ENCODE data around the gene TRIM26. TPM values are rescaled to one million over a fixed set of nuclear protein-coding genes. Genes with fewer than 3 reads are reported as not detected.

The TRIM26 gene
- total RNA-seq, 2 experiments from 2014 or later, result 77.0 to 86.9 TPM

- CTCF ChIA-PET, result interaction anchor here (0.7 to 2.0 kb wide), 5 partner anchors 10 to 561 kb away, joined by 3 to 7 read pairs (median 5); no protein-coding TSS in a partner anchor
- POLR2A ChIA-PET, result interaction anchor here (0.5 to 2.5 kb wide), 5 partner anchors 10 to 514 kb away, joined by 3 to 10 read pairs (median 4); partner anchors contain the start of gene TRIM39
These were observed 901 bp upstream of the TRIM26 start for GRCh38 chr6:30213957-30214656.

GRCh38 chr6:30213667-30213956 is 406 bp upstream of the TRIM26 start:
- POLR2A ChIA-PET, result interaction anchor here (0.5 to 2.5 kb wide), 5 partner anchors 11 to 514 kb away, joined by 3 to 10 read pairs (median 4); partner anchors contain the start of gene TRIM39
- CTCF ChIA-PET, result interaction anchor here (0.7 to 2.0 kb wide), 6 partner anchors 10 to 560 kb away, joined by 3 to 7 read pairs (median 4); no protein-coding TSS in a partner anchor

GRCh38 chr6:30211899-30212298 is 1.3 kb downstream of the TRIM26 start:
- CTCF ChIA-PET, result no interaction called here
- POLR2A ChIA-PET, result no interaction called here

DNA sequence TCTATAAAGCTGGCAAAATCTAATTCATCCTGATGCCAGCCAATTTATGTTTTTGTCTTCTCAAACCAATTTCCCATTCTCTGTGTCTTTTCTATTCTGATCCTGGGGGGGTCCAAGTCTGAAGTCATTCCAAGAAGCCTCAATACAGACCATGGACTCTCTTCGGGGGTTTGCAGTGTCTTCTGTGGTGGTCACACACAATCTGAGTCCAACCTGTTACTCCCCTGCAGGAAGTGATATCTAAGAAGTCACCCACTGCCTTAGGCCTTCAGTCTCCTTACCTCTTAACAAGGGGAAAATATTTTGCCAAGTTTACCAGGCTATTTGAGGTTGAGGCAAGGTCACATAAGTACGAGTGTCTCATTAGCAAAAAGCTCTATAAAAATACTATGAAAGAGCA is 1.9 kb downstream of the TRIM26 start:
- CTCF ChIA-PET, result no interaction called here
- POLR2A ChIA-PET, result no interaction called here

DNA sequence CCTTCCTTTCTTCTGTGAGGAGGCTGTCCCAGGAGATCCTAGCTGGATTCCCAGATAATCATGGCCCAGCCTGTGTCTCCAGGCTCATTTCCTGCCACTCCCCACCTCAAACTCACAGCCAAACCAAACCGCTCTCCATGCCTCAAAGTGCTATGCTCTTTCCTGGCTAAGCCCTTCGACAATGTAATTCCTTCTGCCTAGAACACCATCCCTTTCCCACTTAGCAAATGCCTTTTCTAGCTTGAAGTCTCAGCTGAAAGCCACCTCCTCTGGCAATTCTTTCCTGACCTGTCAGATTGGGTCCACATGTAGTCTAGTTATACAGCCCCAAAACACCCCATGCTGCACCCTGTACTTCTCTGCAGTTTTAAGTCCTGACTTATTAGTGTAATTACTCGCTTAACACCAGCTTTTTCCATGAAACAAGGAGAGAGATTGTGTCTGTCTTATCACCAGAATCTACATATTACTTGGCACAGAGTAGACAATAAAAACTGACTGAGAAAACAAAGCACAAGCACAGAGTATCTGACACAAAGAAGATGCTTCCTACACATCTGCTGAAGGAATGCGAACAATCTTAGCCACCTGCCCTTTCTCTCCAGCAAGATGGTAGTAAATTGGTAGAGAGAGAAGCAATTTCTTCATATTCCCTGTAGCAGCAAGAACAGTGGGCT is 5.4 kb downstream of the TRIM26 start:
- POLR2A ChIA-PET, result no interaction called here
- CTCF ChIA-PET, result interaction anchor here (1.2 kb wide), 2 partner anchors 11 to 15 kb away, joined by 3 to 4 read pairs; no protein-coding TSS in a partner anchor

GRCh38 chr6:30206799-30207618 is 6.2 kb downstream of the TRIM26 start:
- ChIA-PET POLR2A (no interaction called here), CTCF (interaction anchor here (1.0 to 1.8 kb wide), 4 partner anchors 9 to 104 kb away, joined by 3 to 4 read pairs (median 4); no protein-coding TSS in a partner anchor)

- POLR2A ChIA-PET, result no interaction called here
- CTCF ChIA-PET, result interaction anchor here (1.0 to 1.8 kb wide), 5 partner anchors 10 to 152 kb away, joined by 3 to 4 read pairs (median 3); no protein-coding TSS in a partner anchor
These were observed 7.1 kb downstream of the TRIM26 start for GRCh38 chr6:30206152-30206551.

- POLR2A ChIA-PET, result no interaction called here
- CTCF ChIA-PET, result interaction anchor here (1.4 kb wide), 1 partner anchor 15 kb away, joined by 5 read pairs; no protein-coding TSS in a partner anchor
These were observed 9.1 kb downstream of the TRIM26 start for GRCh38 chr6:30204116-30204515.

- POLR2A ChIA-PET, result interaction anchor here (0.6 kb wide), 1 partner anchor 534 kb away, joined by 3 read pairs; no protein-coding TSS in a partner anchor
These were observed 10.8 kb downstream of the TRIM26 start for GRCh38 chr6:30202366-30202765.

DNA sequence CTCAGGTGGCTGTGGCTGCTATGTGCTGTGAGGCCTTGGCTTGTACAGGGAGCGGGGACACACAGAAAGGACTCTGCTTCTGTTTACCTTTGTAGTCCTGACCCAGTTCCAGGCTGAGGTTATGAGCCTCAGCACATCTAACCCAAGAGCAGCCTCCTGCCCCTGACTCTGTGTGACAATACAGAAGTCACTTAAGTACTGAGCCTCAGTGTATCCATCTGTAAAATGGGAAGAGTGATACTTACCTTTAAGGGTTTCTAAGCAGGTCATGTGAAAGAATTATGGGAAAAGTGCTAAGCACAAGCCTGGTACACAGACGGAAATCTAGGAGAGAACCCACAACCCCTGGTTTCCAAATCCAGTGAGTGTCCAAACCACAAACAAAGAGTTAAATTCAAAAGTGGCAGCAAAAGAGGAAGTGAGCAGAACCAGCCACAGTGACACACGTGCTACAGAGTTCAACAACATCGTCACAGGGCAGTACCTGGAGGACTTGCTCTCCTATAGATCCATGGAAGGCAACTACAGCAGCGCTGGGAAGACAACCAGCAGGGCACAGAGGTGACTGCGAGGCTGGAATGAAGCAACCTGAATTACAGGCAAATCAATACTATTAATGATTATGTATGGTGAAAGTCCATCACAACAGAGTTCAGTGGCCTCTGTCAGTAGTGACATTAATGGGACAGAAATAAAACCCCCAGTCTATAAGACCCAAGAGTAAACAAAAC is 12.5 kb downstream of the TRIM26 start:
- CTCF ChIA-PET, result interaction anchor here (0.6 kb wide), 1 partner anchor 22 kb away, joined by 3 read pairs; no protein-coding TSS in a partner anchor

More at GRCh38 chr6:30202366-30202765, 10.8 kb downstream of the TRIM26 start:
- CTCF ChIA-PET, result no interaction called here

GRCh38 chr6:30198166-30199084 is 14.8 kb downstream of the TRIM26 start:
- CTCF ChIA-PET, result no interaction called here

More for the DNA sequence above, 12.5 kb downstream of the TRIM26 start:
- POLR2A ChIA-PET, result no interaction called here

GRCh38 chr6:30196376-30196775 is 16.8 kb downstream of the TRIM26 start:
- POLR2A ChIA-PET, result no interaction called here
- CTCF ChIA-PET, result no interaction called here

More at GRCh38 chr6:30198166-30199084, 14.8 kb downstream of the TRIM26 start:
- POLR2A ChIA-PET, result interaction anchor here (0.6 kb wide), 1 partner anchor 10 kb away, joined by 3 read pairs; no protein-coding TSS in a partner anchor

DNA sequence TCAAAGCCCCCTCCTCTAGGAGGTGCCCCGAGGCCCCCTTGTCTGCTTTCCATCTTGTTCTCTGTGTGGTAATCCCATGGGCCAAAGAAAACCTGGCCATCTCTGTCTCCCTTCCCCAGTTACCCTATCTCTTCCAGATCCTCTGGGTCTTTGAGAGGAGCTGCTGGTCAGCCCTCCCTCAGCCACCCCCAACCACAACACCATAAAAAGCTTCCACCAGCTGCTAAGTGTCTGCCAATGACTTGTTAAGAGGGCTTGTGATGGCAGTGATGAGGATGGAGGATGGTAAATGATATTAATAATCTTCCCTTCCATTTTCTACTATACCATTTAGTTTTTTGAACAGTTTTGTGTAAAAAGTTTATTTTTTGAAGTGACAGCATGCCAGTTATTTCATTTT is 17.3 kb downstream of the TRIM26 start:
- CTCF ChIA-PET, result no interaction called here
- POLR2A ChIA-PET, result no interaction called here

- ChIA-PET POLR2A (no interaction called here), CTCF (no interaction called here)
These were observed 18.2 kb downstream of the TRIM26 start for GRCh38 chr6:30194797-30195690.

GRCh38 chr6:30192076-30192475 is 21.1 kb downstream of the TRIM26 start:
- CTCF ChIA-PET, result no interaction called here
- POLR2A ChIA-PET, result interaction anchor here (0.6 kb wide), 1 partner anchor 1264 kb away, joined by 9 read pairs; no protein-coding TSS in a partner anchor

DNA sequence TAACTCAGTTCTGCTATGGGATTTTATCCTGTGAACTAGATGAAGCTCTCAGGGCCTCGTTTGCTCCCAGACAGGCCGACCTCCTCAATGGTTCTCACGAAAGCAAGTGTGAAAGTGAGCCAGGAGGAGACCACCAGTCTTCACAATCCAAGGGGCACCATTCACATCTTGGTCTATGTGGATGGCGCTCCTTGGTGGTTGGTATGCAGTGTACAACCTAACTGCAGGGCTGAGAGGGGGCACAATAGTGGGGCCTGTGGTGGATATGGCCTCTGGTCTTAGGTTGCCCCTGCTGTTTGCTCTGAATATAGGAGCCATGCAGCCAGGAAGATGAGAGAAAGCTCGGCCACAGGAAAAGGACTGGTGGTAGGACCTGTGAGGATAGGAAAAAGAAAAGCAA is 24.7 kb downstream of the TRIM26 start:
- POLR2A ChIA-PET, result no interaction called here
- CTCF ChIA-PET, result no interaction called here

GRCh38 chr6:30185846-30186484 is 27.2 kb downstream of the TRIM26 start:
- ChIA-PET CTCF (no interaction called here), POLR2A (no interaction called here)
